ENCODE measurements around the gene ZBTB7C. TPM values are rescaled to one million over a fixed set of nuclear protein-coding genes. Genes with fewer than 3 reads are reported as not detected.

Gene ZBTB7C
- total RNA-seq, 1 experiment from 2014 or later, result 0.32 TPM

DNA sequence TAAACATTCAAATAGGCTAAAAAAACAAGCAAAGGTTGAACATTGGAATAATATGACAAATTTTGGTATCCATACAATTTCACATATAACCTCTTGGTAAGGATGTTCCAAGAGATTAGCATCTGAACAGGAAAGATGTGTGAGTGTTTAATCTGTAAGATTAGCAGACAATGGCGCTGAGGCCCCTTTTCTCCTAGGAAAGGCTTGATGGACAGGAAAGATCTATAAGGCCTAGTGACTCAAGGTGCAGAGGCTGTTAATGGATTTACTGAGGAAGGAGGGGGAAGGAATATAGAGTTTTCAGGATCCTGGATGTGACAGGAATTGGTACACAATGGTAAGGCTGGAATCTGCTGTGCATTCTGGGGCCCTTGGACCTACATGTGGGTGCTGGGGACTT is 430.6 kb downstream of the ZBTB7C start:
- no TSS peak for BruUV-seq (replicated peaks)
- ChIA-PET POLR2A (ENCODE audit: low non-redundant PET) (no interaction called here), CTCF (no interaction called here)
- H3K36me3 ChIP-seq (ENCODE audit: insufficient read depth, low read length, poor library complexity, severe bottlenecking), result no peaks in the 10 kb centered on the region
- no peak overlapping the region for H3K27ac ChIP-seq (ENCODE audit: low read depth, low read length, poor library complexity, severe bottlenecking)
- H3K4me3 ChIP-seq (ENCODE audit: low read depth, low read length, poor library complexity, severe bottlenecking), result no peak overlapping the region
- H3K9me3 ChIP-seq (ENCODE audit: low read depth, low read length, poor library complexity, severe bottlenecking), result no peaks in the 10 kb centered on the region
- no peaks in the 10 kb centered on the region for H3K27me3 ChIP-seq (replicated peaks; ENCODE audit: insufficient read depth, low read depth, low read length, poor library complexity)
- peaks cover 6% of the 10 kb centered on the region for H3K4me1 ChIP-seq (ENCODE audit: insufficient read depth, low read length, poor library complexity, severe bottlenecking)
- DNase-seq (ENCODE audit: low spot score), result no peak
- intact Hi-C loops (cut with micrococcal nuclease; ENCODE audit: unreplicated experiment), result no loop called here
- no peak for TF ChIP-seq EZH2 (IDR thresholded peaks at IDR 0.05; ENCODE audit: borderline replicate concordance, low read depth, low read length, poor library complexity, severe bottlenecking)
- TF ChIP-seq, protein P1, sequence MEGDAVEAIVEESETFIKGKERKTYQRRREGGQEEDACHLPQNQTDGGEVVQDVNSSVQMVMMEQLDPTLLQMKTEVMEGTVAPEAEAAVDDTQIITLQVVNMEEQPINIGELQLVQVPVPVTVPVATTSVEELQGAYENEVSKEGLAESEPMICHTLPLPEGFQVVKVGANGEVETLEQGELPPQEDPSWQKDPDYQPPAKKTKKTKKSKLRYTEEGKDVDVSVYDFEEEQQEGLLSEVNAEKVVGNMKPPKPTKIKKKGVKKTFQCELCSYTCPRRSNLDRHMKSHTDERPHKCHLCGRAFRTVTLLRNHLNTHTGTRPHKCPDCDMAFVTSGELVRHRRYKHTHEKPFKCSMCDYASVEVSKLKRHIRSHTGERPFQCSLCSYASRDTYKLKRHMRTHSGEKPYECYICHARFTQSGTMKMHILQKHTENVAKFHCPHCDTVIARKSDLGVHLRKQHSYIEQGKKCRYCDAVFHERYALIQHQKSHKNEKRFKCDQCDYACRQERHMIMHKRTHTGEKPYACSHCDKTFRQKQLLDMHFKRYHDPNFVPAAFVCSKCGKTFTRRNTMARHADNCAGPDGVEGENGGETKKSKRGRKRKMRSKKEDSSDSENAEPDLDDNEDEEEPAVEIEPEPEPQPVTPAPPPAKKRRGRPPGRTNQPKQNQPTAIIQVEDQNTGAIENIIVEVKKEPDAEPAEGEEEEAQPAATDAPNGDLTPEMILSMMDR (conservative IDR thresholded peaks at IDR 0.05; ENCODE audit: low read depth, low read length), result no peak

DNA sequence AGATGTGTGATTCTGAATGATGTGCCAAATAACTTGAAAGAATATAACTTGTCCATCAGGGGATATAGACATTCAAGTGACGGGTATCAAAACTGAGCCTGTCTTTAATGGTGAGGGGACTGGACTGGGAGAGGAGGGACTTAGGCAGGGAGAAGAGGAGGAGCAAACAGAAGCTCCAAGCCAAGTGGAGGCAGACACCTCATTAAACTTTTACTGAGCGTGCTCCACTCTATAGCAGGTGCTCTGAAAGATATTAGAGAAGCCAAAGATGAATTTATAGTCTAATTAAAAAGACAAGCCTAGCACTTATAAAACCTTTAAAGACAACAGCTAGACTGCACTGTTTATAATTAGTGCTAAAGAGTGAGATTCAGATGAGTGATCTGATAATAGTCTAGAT is 431.0 kb downstream of the ZBTB7C start:
- H3K27me3 ChIP-seq (replicated peaks; ENCODE audit: insufficient read depth, low read depth, low read length, poor library complexity), result no peaks in the 10 kb centered on the region
- POLR2A ChIA-PET (ENCODE audit: low non-redundant PET), result no interaction called here
- intact Hi-C loops (cut with micrococcal nuclease; ENCODE audit: unreplicated experiment), result no loop called here
- no peaks in the 10 kb centered on the region for H3K9me3 ChIP-seq (ENCODE audit: low read depth, low read length, poor library complexity, severe bottlenecking)
- H3K4me3 ChIP-seq (ENCODE audit: low read depth, low read length, poor library complexity, severe bottlenecking), result no peak overlapping the region
- no TSS peak for BruUV-seq (replicated peaks)
- DNase-seq (ENCODE audit: low spot score), result no peak
- no peak for TF ChIP-seq EZH2 (IDR thresholded peaks at IDR 0.05; ENCODE audit: borderline replicate concordance, low read depth, low read length, poor library complexity, severe bottlenecking)
- TF ChIP-seq, protein P1 (conservative IDR thresholded peaks at IDR 0.05; ENCODE audit: low read depth, low read length), result no peak
- no peak overlapping the region for H3K27ac ChIP-seq (ENCODE audit: low read depth, low read length, poor library complexity, severe bottlenecking)
- CTCF ChIA-PET, result no interaction called here
- peaks cover 6% of the 10 kb centered on the region for H3K4me1 ChIP-seq (ENCODE audit: insufficient read depth, low read length, poor library complexity, severe bottlenecking)
- H3K36me3 ChIP-seq (ENCODE audit: insufficient read depth, low read length, poor library complexity, severe bottlenecking), result no peaks in the 10 kb centered on the region

Other genes with a start within 250 kb of the ZBTB7C start
- gene CTIF, start 129.6 kb upstream of the ZBTB7C start, total RNA-seq (2021), result 23.5 and 29.8 TPM in 2 replicates